GM10847 (cell line): ENCODE data around the gene CLDN6.
A peak's percentile ranks its signal among the peaks of the same experiment; 100 is the strongest.

Source experiments
- POLR2A ChIP-seq: IDR thresholded peaks from 2 replicates; pipeline ENCODE4 v1.6.1; 2011; ENCODE audit not compliant: insufficient read length; ENCODE audit errors: extremely low read depth

The CLDN6 gene

GRCh38 chr16:3017794-3018506 is at the start of gene CLDN6:
TSS of gene CLDN6 (minus strand) at chr16:3018183. CDS start at chr16:3016021, 2,162 bp downstream.
- no peak for TF ChIP-seq POLR2A

- no peak for TF ChIP-seq POLR2A
These were observed 48.4 kb upstream of the CLDN6 start for GRCh38 chr16:3066440-3066748.

- no peak for TF ChIP-seq POLR2A
These were observed 47.9 kb upstream of the CLDN6 start for GRCh38 chr16:3065742-3066439.

GRCh38 chr16:3065069-3065741 is 47.2 kb upstream of the CLDN6 start, which contains the start of gene IL32:
TSS of gene IL32 (plus strand) at chr16:3065640. CDS start at chr16:3065812, 172 bp downstream.
- TF ChIP-seq POLR2A = no peak

- TF ChIP-seq POLR2A = no peak
These were observed 45.8 kb upstream of the CLDN6 start for GRCh38 chr16:3063625-3064386.

GRCh38 chr16:3062553-3062952 is 44.6 kb upstream of the CLDN6 start:
- TF ChIP-seq POLR2A = no peak

GRCh38 chr16:3060339-3061127 is 42.5 kb upstream of the CLDN6 start:
- no peak for TF ChIP-seq POLR2A

- TF ChIP-seq POLR2A = no peak
These were observed 41.8 kb upstream of the CLDN6 start for GRCh38 chr16:3059723-3060242.

- TF ChIP-seq POLR2A = peak; percentile 26
These were observed 41.2 kb upstream of the CLDN6 start for GRCh38 chr16:3059041-3059722.

- TF ChIP-seq POLR2A = no peak
These were observed 40.4 kb upstream of the CLDN6 start for GRCh38 chr16:3058139-3059030.

- no peak for TF ChIP-seq POLR2A
These were observed 39.5 kb upstream of the CLDN6 start for GRCh38 chr16:3057181-3058138.
